HG03280 (cell line): ENCODE results near the gene MYO19.
"Not testable (repeated sequence)": the region's sequence is repeated elsewhere in the genome, so short reads cannot be mapped to it uniquely, and the experiment has no call there.

Source experiments
- ATAC-seq: cut with Tn5 transposase; IDR thresholded peaks from one replicate; pipeline ENCODE4 v1.9.1; 2021; ENCODE audit warnings: mild to moderate bottlenecking, moderate library complexity; ENCODE audit not compliant: unreplicated experiment

The MYO19 gene

GRCh38 chr17:36532435-36532975 is 2.2 kb downstream of the MYO19 start:
- no peak for ATAC-seq

- no peak for ATAC-seq
Measured at GRCh38 chr17:36529121-36529520, 5.5 kb downstream of the MYO19 start.

- ATAC-seq: no peak
Measured at GRCh38 chr17:36527621-36528250, 6.9 kb downstream of the MYO19 start.

GRCh38 chr17:36525888-36526287 is 8.8 kb downstream of the MYO19 start:
- ATAC-seq: no peak

DNA sequence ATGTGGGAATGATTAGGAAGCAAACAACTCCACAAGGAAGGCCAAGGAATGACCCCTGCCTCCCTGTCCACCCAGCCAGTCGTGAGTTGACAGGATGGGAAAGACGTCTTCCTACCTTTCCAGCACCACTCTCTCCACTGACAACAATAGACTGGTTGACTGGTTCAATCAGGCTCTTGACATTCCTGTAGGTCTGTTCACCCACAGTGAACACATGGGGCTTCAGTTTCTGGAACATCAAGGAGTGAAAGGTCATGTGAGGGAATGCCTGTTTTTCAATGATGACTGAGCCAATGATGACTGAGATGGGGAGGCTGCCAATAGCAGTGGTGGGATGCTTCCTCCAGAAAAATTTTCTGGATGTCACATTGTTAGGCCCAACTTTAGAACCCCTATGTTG is 9.6 kb downstream of the MYO19 start:
- no peak for ATAC-seq

DNA sequence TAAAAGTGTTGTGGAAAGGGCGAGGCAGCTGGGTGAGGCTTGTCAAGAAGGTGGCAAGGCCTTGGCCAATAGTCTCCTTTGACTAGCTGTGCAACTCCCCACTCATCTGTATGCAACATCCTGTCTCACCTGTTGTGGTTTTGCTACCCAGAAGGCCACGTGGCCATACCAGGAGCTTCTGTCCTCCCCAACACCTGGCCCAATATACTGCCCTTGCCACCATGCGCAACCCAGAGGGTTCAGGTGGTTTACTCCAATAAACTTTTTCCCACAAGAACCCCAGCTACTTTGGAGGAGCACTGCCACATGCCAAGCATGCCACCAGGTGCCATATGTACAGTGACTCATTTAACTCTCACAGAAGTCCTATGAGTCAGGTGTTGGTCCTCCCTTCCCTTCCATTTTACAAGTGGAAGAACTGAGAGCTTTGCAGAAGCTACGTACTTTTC is 10.2 kb downstream of the MYO19 start:
- ATAC-seq: no peak

DNA sequence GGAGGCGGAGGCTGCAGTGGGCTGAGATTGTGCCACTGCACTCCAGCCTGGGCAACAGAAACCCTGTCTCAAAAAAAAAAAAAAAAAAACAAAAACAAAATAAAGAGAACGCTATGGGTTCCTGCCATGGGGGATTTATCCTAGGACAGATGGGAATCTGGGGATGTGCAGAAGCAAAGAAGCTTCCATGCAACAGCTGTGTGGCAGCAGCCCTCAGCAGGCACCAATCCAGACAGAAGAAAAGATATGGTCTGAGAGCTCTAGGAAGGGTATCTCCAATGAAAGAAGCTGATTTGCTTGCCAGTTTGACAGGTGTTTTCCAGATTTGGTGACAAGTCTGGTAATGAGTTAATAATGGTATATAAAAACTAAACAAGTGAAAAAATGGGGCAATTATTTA is 11.6 kb downstream of the MYO19 start:
- no peak for ATAC-seq

- no peak for ATAC-seq
Measured at GRCh38 chr17:36515837-36516236, 18.8 kb downstream of the MYO19 start.

GRCh38 chr17:36514856-36515255 is 19.8 kb downstream of the MYO19 start:
- no peak for ATAC-seq

- no peak for ATAC-seq
Measured at GRCh38 chr17:36512641-36513040, 22.0 kb downstream of the MYO19 start.

- no peak for ATAC-seq
Measured at GRCh38 chr17:36511216-36511615, 23.5 kb downstream of the MYO19 start.

DNA sequence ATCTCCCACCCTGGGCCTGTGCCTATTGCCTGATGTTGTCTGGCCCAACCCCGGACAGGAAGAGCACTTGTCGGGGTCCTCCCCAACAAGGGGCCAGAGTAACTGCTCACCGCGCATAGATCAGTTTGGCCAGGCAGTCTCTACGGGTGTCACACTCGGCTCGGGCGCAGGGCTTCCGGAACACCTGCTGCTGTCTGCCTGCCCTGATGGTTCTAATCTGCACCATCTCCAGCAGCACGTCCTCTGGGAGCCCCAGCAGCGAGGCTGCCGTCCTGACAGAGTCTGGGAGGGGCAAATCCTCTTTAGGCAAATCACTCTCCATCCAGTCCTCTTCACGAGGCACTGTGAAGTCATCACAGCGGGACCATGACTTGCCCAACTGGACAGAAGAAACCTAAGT is 24.0 kb downstream of the MYO19 start:
- ATAC-seq: no peak

DNA sequence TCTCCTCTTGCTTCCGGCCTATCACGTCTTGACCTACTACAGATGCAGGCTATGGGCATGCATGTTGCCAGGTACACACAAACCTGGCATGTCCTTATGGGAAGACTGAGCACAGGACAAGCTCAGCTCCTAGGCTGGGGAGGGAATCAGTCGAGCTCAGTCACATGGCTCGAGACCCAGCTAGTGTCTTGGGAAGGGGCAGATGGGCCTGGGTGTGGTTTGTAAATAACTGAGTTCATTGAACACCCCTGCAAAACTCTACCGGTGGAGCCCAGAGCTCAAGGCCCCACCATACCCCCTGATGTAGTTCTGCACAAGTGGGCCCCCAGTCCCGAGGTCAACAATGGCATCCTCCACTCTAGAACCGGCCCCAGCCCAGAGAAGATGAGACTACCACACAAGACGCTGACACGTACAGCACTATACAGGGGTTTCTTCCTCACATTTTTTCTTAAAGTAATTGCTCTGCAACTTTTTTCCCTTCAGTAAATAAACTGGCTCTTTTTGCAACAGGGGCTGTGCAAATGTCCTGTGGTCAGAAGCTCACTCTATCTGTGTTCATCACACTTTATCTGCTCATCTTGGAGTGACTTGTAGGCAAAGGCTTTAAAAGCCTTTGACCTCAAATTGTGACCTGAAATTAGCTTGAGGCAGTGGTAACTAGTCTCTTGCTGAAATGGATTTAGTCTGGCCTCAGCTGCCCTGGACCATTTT is 25.2 kb downstream of the MYO19 start:
- ATAC-seq: no peak

DNA sequence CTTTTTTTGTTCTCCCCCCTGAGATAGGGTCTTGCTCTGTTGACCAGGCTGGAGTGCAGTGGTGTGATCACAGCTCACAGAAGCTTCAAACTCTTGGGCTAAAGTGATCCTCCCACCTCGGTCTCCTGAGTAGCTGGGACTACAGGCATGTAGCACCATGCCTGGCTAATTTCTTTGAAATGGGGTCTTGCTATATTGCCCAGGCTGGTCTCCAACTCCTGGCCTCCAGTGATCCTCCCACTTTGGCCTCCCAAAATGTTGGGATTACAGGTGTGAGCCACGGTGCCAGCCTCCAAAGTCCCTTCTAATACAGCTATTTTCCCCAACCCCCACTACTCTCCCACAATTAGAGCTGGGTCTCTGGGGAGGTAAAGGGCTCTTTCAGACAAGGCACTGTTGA is 26.2 kb downstream of the MYO19 start:
- not testable (repeated sequence) for ATAC-seq

DNA sequence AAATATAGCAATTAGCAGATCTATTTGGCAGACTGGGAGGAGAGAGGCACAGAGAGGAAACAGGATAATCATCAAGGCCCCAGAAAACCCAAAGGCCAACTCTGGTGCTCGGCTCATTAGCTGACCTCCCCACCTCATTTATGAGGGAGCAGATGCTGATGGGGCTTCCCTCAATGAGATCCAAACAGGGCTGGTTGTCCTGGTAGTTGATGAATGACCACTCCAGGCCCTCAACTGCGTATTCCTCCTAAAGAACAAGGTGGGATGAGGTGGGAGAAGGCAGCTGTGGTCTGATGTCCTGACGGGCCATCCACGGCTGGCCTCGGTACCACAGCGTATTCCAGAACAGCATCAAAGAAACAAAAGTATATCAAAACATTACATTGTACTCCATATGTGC is 27.4 kb downstream of the MYO19 start:
- no peak for ATAC-seq

- ATAC-seq: no peak
Measured at GRCh38 chr17:36506831-36507230, 27.8 kb downstream of the MYO19 start.

GRCh38 chr17:36506249-36506826 is 28.3 kb downstream of the MYO19 start:
- ATAC-seq: no peak

DNA sequence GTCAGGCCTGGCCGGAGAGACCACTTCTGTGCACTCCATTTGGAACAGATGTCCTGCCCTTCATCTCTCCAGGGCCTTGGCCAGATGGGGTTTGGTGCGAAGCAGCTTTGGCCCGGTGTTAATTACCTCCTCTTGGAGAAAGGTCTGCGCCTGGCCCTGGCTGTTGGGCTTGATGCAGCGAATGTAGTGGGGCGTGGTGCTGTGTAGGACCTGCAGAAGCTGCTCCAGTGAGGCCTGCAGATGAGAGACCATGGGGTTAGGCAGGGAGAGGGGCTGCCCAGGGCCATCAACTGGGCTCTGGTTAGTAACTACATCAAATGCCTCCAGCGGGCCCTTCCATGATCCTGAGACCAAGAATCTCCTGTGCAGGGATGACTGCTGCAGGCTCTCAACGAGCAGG is 29.5 kb downstream of the MYO19 start:
- no peak for ATAC-seq

- ATAC-seq: no peak
Measured at GRCh38 chr17:36504156-36504545, 30.5 kb downstream of the MYO19 start.

- no peak for ATAC-seq
Measured at GRCh38 chr17:36503456-36504155, 31.1 kb downstream of the MYO19 start.

GRCh38 chr17:36501963-36502362 is 32.7 kb downstream of the MYO19 start:
- no peak for ATAC-seq
